Measurements from ENCODE around the gene AKR7A2.

- TF ChIP-seq CTCF (IDR thresholded peaks at IDR 0.05) (no peak), REST (IDR thresholded peaks at IDR 0.05; ENCODE audit: insufficient read depth in 1 of 2, low read depth in 2 of 2, low read length in 1 of 2) (no peak), SIN3A (IDR thresholded peaks at IDR 0.05; ENCODE audit: borderline replicate concordance, insufficient read depth, low read depth, low read length) (no peak), TCF7L2 (IDR thresholded peaks at IDR 0.05; ENCODE audit: low read depth, low read length) (no peak), POLR2AphosphoS5 (IDR thresholded peaks at IDR 0.05; ENCODE audit: low read depth, low read length) (no peak)
These were observed 17.2 kb upstream of the AKR7A2 start for GRCh38 chr1:19329188-19329587.

Measured in Panc1 (cell line).